GM21367 (cell line): ENCODE measurements around the gene REEP1.

Experiments used
- ATAC-seq: cut with Tn5 transposase; IDR thresholded peaks from one replicate; pipeline ENCODE4 v1.9.1; 2021; ENCODE audit not compliant: unreplicated experiment

REEP1 gene

GRCh38 chr2:86226636-86227520 is 110.5 kb downstream of the REEP1 start:
- ATAC-seq, result no peak

- no peak for ATAC-seq
These were observed 111.4 kb downstream of the REEP1 start for GRCh38 chr2:86226070-86226469.

- ATAC-seq, result no peak
These were observed 111.8 kb downstream of the REEP1 start for GRCh38 chr2:86225581-86225980.

- ATAC-seq, result no peak
These were observed 112.6 kb downstream of the REEP1 start for GRCh38 chr2:86224645-86225355.

GRCh38 chr2:86223927-86224560 is 113.4 kb downstream of the REEP1 start:
- no peak for ATAC-seq

- ATAC-seq, result no peak
These were observed 114.1 kb downstream of the REEP1 start for GRCh38 chr2:86223140-86223926.

GRCh38 chr2:86221066-86221684 is 116.3 kb downstream of the REEP1 start:
- no peak for ATAC-seq

GRCh38 chr2:86219896-86220295 is 117.5 kb downstream of the REEP1 start:
- ATAC-seq, result no peak

- ATAC-seq, result no peak
These were observed 119.3 kb downstream of the REEP1 start for GRCh38 chr2:86218124-86218523.

GRCh38 chr2:86216575-86217555 is 120.6 kb downstream of the REEP1 start:
- ATAC-seq, result no peak

- no peak for ATAC-seq
These were observed 123.0 kb downstream of the REEP1 start for GRCh38 chr2:86214503-86214832.

- no peak for ATAC-seq
These were observed 123.5 kb downstream of the REEP1 start for GRCh38 chr2:86213699-86214502.

- ATAC-seq, result no peak
These were observed 124.4 kb downstream of the REEP1 start for GRCh38 chr2:86213056-86213455.

GRCh38 chr2:86211796-86212188 is 125.6 kb downstream of the REEP1 start:
- no peak for ATAC-seq

- no peak for ATAC-seq
These were observed 126.2 kb downstream of the REEP1 start for GRCh38 chr2:86211033-86211795.

- ATAC-seq, result no peak
These were observed 133.0 kb downstream of the REEP1 start for GRCh38 chr2:86204458-86204857.

- no peak for ATAC-seq
These were observed 133.8 kb downstream of the REEP1 start for GRCh38 chr2:86203614-86204013.

- ATAC-seq, result no peak
These were observed 134.7 kb downstream of the REEP1 start for GRCh38 chr2:86202702-86203101.
